GM23248 (cell line): ENCODE results near the gene FADS1. TPM values are rescaled to one million over a fixed set of nuclear protein-coding genes. Genes with fewer than 3 reads are reported as not detected.

ENCODE experiments used
- DNase-seq: peaks from one replicate; pipeline ENCODE4 v3.0.0-alpha.2; 2015
- H2AFZ ChIP-seq: fragments of 200-600 bp; sonication (generic); 2 replicates; pipeline ENCODE4 v1.6.1; 2016; ENCODE audit warnings: antibody characterized with exemption
- H3F3A ChIP-seq: fragments of 200-600 bp; sonication (generic); 2 replicates; pipeline ENCODE4 v1.6.1; 2016; ENCODE audit warnings: mild to moderate bottlenecking, antibody characterized with exemption, mixed run types; ENCODE audit not compliant: insufficient read depth
- H3K27ac ChIP-seq: fragments of 200-600 bp; sonication (generic); 2 replicates; pipeline ENCODE4 v1.5.1; 2016; ENCODE audit warnings: mild to moderate bottlenecking
- H3K27me3 ChIP-seq: fragments of 200-600 bp; sonication (generic); replicated peaks from 2 replicates; pipeline ENCODE4 v1.6.1; 2016; ENCODE audit warnings: mild to moderate bottlenecking; ENCODE audit not compliant: insufficient read depth
- H3K36me3 ChIP-seq: fragments of 200-600 bp; sonication (generic); 2 replicates; pipeline ENCODE4 v1.6.1; 2016; ENCODE audit warnings: low read depth, mild to moderate bottlenecking
- H3K4me1 ChIP-seq: fragments of 200-600 bp; sonication (generic); 2 replicates; pipeline ENCODE4 v1.6.1; 2016; ENCODE audit warnings: mild to moderate bottlenecking; ENCODE audit not compliant: insufficient read depth
- H3K4me2 ChIP-seq: fragments of 200-600 bp; sonication (generic); one replicate; pipeline ENCODE4 v1.6.1; 2016; ENCODE audit warnings: mild to moderate bottlenecking; ENCODE audit not compliant: unreplicated experiment
- H3K4me3 ChIP-seq: fragments of 200-600 bp; sonication (generic); 2 replicates; pipeline ENCODE4 v1.5.1; 2016; ENCODE audit warnings: mild to moderate bottlenecking
- H3K79me2 ChIP-seq: fragments of 200-600 bp; sonication (generic); 2 replicates; pipeline ENCODE4 v1.6.1; 2016; ENCODE audit warnings: mild to moderate bottlenecking; ENCODE audit not compliant: insufficient read depth
- H3K9ac ChIP-seq: fragments of 200-600 bp; sonication (generic); 2 replicates; pipeline ENCODE4 v1.6.1; 2016; ENCODE audit warnings: mild to moderate bottlenecking
- H3K9me2 ChIP-seq: fragments of 200-600 bp; sonication (generic); 2 replicates; pipeline ENCODE4 v1.6.1; 2016; ENCODE audit warnings: mixed run types, mild to moderate bottlenecking, moderate library complexity; ENCODE audit not compliant: insufficient read depth
- H3K9me3 ChIP-seq: fragments of 200-600 bp; sonication (generic); one replicate; pipeline ENCODE4 v1.6.1; 2017; ENCODE audit warnings: low read depth
- H4K20me1 ChIP-seq: fragments of 200-600 bp; sonication (generic); 2 replicates; pipeline ENCODE4 v1.6.0; 2016; ENCODE audit not compliant: insufficient read depth
- EZH2 ChIP-seq: fragments of 200-600 bp; sonication (generic); IDR thresholded peaks from 2 replicates; pipeline ENCODE4 v1.6.1; 2018; ENCODE audit warnings: antibody characterized with exemption, mild to moderate bottlenecking; ENCODE audit not compliant: insufficient read depth, poor library complexity, severe bottlenecking
- EZH2phosphoT487 ChIP-seq: fragments of 200-600 bp; sonication (generic); IDR thresholded peaks from 2 replicates; pipeline ENCODE4 v1.6.1; 2018; ENCODE audit warnings: antibody characterized with exemption, moderate library complexity, mild to moderate bottlenecking, low read depth; ENCODE audit not compliant: insufficient read depth
- WGBS, 2 experiments: methylation state at CpG; one replicate each; pipeline ENCODE4 v1.1.6; 2015 to 2017; ENCODE audit warnings: low lambda C conversion rate in 2 of 2, low coverage in 1 of 2; ENCODE audit errors: missing lambda C conversion rate in 2 of 2; 5-methylcytosine and 5-hydroxymethylcytosine counted together
- in situ Hi-C: fragments of 300-500 bp; cut with MboI; formaldehyde crosslinking; loops from 2 replicates; pipeline ENCODE4 v1.15.0; 2020
- microRNA counts: library from miRNA; unstranded; fragments of <30 nt; microRNA quantifications from one replicate; lab custom pipeline; 2016
- polyA plus RNA-seq: library from polyadenylated mRNA; unstranded; fragments of >200 nt; fragmentation: Nextera tagmentation; extraction: Ambion mirVana; gene quantifications from 2 replicates; pipeline ENCODE4 v1.2.1, GENCODE V29; 2016
- total RNA-seq: library from RNA; depleted of rRNA; stranded (reverse); fragments of >200 nt; shearing (Covaris generic); gene quantifications from 2 replicates; pipeline ENCODE4 v1.2.3, GENCODE V29; 2014; rRNA removed

The FADS1 gene
- total and polyA plus RNA-seq, 2 experiments from 2014 or later, result 12.9 to 19.7 TPM

DNA sequence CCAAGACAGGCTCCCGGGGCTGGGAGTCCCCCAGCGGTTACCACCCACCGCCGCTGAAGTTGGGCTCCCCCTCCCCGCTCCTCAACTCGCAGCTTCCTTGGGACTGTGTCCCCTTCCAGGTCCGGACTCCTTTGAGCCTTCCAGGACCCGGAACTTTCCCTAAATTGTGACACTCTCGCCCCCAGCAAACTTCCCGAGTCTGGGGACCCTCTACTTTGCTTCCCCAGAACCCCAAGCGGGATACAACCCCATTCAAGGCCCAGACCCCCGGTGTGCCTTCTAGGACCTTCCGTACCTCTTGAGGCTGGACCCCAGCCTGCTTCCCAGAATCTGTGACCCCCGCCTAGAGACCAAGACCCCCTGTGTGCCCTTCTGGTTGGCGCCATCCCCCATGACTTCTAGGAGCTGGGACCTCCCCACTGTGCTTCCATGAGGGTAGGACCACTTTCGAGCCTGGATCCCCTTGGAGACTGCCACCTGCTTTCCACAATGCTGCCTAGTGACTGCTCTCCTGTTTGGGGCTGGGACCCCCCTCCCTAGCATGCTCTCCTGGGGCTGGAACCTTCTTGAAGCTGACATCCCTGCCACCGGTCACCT, 63.8 kb downstream of the FADS1 start:
- in situ Hi-C loops, result no loop called here
- Histone ChIP-seq H3K4me3 (peak overlapping the region; percentile 34), H3K27ac (no peak overlapping the region), H3K9ac (no peak overlapping the region), H3F3A (no peaks in the 10 kb centered on the region), H3K79me2 (no peaks in the 10 kb centered on the region), H3K4me2 (no peak overlapping the region), H4K20me1 (no peaks in the 10 kb centered on the region), H3K9me2 (no peaks in the 10 kb centered on the region), H3K4me1 (0 out of 2 replicates have a peak, but pooled peaks cover 3% of the 10 kb centered on the region), H2AFZ (peak overlapping the region; percentile 68), H3K27me3 (no peaks in the 10 kb centered on the region), H3K36me3 (no peaks in the 10 kb centered on the region), H3K9me3 (no peaks in the 10 kb centered on the region)
- DNase-seq, result no peak
- TF ChIP-seq EZH2phosphoT487, result no peak
- TF ChIP-seq EZH2, result no peak
- WGBS, 2 experiments, result 29 to 35% methylated on average over 15 to 17 of the region's 17 CpGs

- Histone ChIP-seq H3K79me2 (no peaks in the 10 kb centered on the region), H3K27me3 (no peaks in the 10 kb centered on the region), H3K9ac (peak within 1 kb of the TSS; percentile 44; the same call in 1 of the 2 replicates), H3K27ac (no peak within 1 kb of the TSS), H2AFZ (peak within 1 kb of the TSS; percentile 87), H3K9me2 (no peaks in the 10 kb centered on the region), H3K4me3 (peak within 1 kb of the TSS; percentile 62), H3F3A (no peaks in the 10 kb centered on the region), H4K20me1 (no peaks in the 10 kb centered on the region), H3K9me3 (no peaks in the 10 kb centered on the region), H3K36me3 (no peaks in the 10 kb centered on the region), H3K4me2 (peak within 1 kb of the TSS; percentile 59), H3K4me1 (0 out of 2 replicates have a peak, but pooled peaks cover 3% of the 10 kb centered on the region)
- peak; percentile 79 for DNase-seq
- WGBS, 2 experiments, result 3 to 4% methylated on average over 28 to 50 of the region's 93 CpGs
- in situ Hi-C loops, result no loop called here
- TF ChIP-seq EZH2, result no peak
- TF ChIP-seq EZH2phosphoT487, result no peak
These were observed 64.5 kb downstream of the FADS1 start, which contains the start of gene MYRF for GRCh38 chr11:61752117-61752924. Gene MYRF (plus strand): TSS chr11:61752636. CDS start chr11:61752745, 109 bp downstream.

DNA sequence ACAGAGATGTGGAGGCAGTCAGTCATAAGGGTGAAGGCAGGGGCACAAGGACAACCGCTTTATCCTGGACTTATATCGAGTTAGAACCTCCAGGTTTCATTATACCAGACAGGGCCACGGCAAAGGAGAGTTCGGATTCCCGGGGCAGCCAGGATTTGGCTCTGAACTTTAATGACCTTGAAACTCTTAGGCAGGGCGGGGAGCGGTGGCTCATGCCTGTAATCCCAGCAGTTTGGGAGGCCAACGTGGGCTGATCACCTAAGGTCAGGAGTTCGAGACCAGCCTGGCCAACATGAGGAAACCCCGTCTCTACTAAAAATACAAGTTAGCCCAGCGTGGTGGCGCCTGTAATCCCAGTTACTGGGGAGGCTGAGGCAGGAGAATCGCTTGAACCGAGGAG, 65.4 kb downstream of the FADS1 start:
- TF ChIP-seq EZH2, result no peak
- no peak for TF ChIP-seq EZH2phosphoT487
- Histone ChIP-seq H3K79me2 (no peaks in the 10 kb centered on the region), H3K4me2 (no peak overlapping the region), H3K9me3 (no peaks in the 10 kb centered on the region), H3F3A (no peaks in the 10 kb centered on the region), H3K27me3 (no peaks in the 10 kb centered on the region), H3K36me3 (no peaks in the 10 kb centered on the region), H3K4me1 (0 out of 2 replicates have a peak, but pooled peaks cover 3% of the 10 kb centered on the region), H4K20me1 (no peaks in the 10 kb centered on the region), H2AFZ (no peak overlapping the region), H3K9ac (no peak overlapping the region), H3K9me2 (no peaks in the 10 kb centered on the region), H3K4me3 (no peak overlapping the region), H3K27ac (no peak overlapping the region)
- in situ Hi-C loops, result no loop called here
- 83 to 84% methylated on average over 14 of the region's 14 CpGs for WGBS, 2 experiments
- no peak for DNase-seq

DNA sequence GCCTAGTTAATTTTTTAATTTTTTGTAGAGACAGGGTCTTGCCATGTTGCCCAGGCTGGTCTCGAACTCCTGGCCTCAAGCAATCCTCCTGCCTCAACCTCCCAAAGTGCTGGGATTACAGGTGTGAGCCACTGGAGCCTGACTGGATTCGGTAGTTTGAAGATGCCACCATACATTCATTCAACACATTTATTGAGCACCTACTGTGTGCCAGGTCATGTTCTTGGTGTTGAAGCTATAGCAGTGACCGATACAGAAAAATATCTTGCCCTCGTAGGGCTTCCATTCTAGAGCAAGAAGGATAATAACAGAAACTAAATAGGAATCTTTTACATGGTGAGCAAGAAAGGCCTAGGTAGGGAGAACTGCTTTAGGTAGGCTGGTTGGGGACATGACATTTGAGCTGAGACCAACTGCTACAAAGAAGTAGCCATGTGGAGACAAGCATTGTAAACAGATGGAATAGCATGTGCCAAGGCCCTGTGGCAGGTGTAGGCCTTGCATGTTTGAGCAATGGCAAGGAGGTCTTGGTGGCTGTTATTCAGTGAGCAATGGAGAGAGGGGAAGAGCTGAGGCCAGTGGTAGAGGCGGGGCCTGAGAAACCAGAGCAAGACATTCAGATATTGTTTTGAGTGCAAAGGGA, 66.1 kb downstream of the FADS1 start:
- no peak for DNase-seq
- Histone ChIP-seq H3K4me1 (0 out of 2 replicates have a peak, but pooled peaks cover 3% of the 10 kb centered on the region), H3K27ac (no peak overlapping the region), H3K36me3 (no peaks in the 10 kb centered on the region), H3K27me3 (no peaks in the 10 kb centered on the region), H3K9me3 (no peaks in the 10 kb centered on the region), H3K9ac (no peak overlapping the region), H2AFZ (no peak overlapping the region), H3K9me2 (no peaks in the 10 kb centered on the region), H3K4me3 (no peak overlapping the region), H3K4me2 (no peak overlapping the region), H3F3A (no peaks in the 10 kb centered on the region), H4K20me1 (no peaks in the 10 kb centered on the region), H3K79me2 (no peaks in the 10 kb centered on the region)
- WGBS, 2 experiments, result 90 to 91% methylated on average over 5 of the region's 5 CpGs
- TF ChIP-seq EZH2 (no peak), EZH2phosphoT487 (no peak)
- in situ Hi-C loops, result no loop called here

MicroRNAs encoded within 50 kb of the gene (microRNA counts, 767-probe panel; counts per million panel counts)
- microRNA hsa-miR-1908 (lab: Ali Mortazavi, UCI) (447 counts per million, percentile 86 among the panel's probes with 10 or more counts), microRNA hsa-miR-611 (lab: Ali Mortazavi, UCI) (447 counts per million, percentile 86 among the panel's probes with 10 or more counts)

Other genes with a start within 250 kb of the FADS1 start
- gene SYT7, start 235.9 kb downstream of the FADS1 start, total RNA-seq, result 1.5 and 1.9 TPM in 2 replicates
- gene SYT7, start 235.9 kb downstream of the FADS1 start, polyA plus RNA-seq, result 0.40 and 0.72 TPM in 2 replicates
- 1.3 and 2.3 TPM in 2 replicates for gene DAGLA, start 136.6 kb downstream of the FADS1 start, total RNA-seq
- 1.3 and 1.4 TPM in 2 replicates for gene DAGLA, start 136.6 kb downstream of the FADS1 start, polyA plus RNA-seq
- gene MYRF, start 64.4 kb downstream of the FADS1 start, total RNA-seq, result not detected in 2 replicates
- 0.05 and 0.16 TPM in 2 replicates for gene MYRF, start 64.4 kb downstream of the FADS1 start, polyA plus RNA-seq
- gene TMEM258, start 24.4 kb downstream of the FADS1 start, total RNA-seq, result 28.5 and 72.8 TPM in 2 replicates
- 258 and 259 TPM in 2 replicates for gene TMEM258, start 24.4 kb downstream of the FADS1 start, polyA plus RNA-seq
- 29.0 and 29.2 TPM in 2 replicates for gene FEN1, start 24.1 kb downstream of the FADS1 start, total RNA-seq
- gene FEN1, start 24.1 kb downstream of the FADS1 start, polyA plus RNA-seq, result 29.1 and 31.5 TPM in 2 replicates
- gene FADS2, start 11.3 kb upstream of the FADS1 start, total RNA-seq, result 5.2 and 7.7 TPM in 2 replicates
- 5.5 and 6.3 TPM in 2 replicates for gene FADS2, start 11.3 kb upstream of the FADS1 start, polyA plus RNA-seq
- 203 and 272 TPM in 2 replicates for gene FADS3, start 74.5 kb upstream of the FADS1 start, total RNA-seq
- gene FADS3, start 74.5 kb upstream of the FADS1 start, polyA plus RNA-seq, result 124 and 135 TPM in 2 replicates
- 6.6 and 7.5 TPM in 2 replicates for gene RAB3IL1, start 100.6 kb upstream of the FADS1 start, total RNA-seq
- 2.8 and 3.3 TPM in 2 replicates for gene RAB3IL1, start 100.6 kb upstream of the FADS1 start, polyA plus RNA-seq
- gene BEST1, start 133.3 kb upstream of the FADS1 start, total RNA-seq, result 4.7 and 5.1 TPM in 2 replicates
- 3.1 and 3.9 TPM in 2 replicates for gene BEST1, start 133.3 kb upstream of the FADS1 start, polyA plus RNA-seq
- gene FTH1, start 150.6 kb upstream of the FADS1 start, total RNA-seq, result 393 and 473 TPM in 2 replicates
- 10,305 and 10,611 TPM in 2 replicates for gene FTH1, start 150.6 kb upstream of the FADS1 start, polyA plus RNA-seq